GM23338 (cell line): Measurements from ENCODE around the gene ERP27. TPM values are rescaled to one million over a fixed set of nuclear protein-coding genes. Genes with fewer than 3 reads are reported as not detected.

Source experiments
- ATAC-seq: fragments of 200-7000 bp; cut with Tn5 transposase; 3 replicates; pipeline ENCODE4 v1.9.1; 2020
- DNase-seq: peaks from one replicate; pipeline ENCODE4 v3.0.0-alpha.2; 2015; ENCODE audit warnings: low spot score
- H2AFZ ChIP-seq: fragments of 200-600 bp; sonication (generic); 2 replicates; pipeline ENCODE4 v1.8.0; 2016; ENCODE audit warnings: antibody characterized with exemption, mild to moderate bottlenecking, moderate library complexity
- H3F3A ChIP-seq: fragments of 200-600 bp; sonication (generic); replicated peaks from 2 replicates; pipeline ENCODE4 v1.8.0; 2017; ENCODE audit warnings: antibody characterized with exemption, mixed run types, low read depth
- H3K27ac ChIP-seq: fragments of 200-600 bp; sonication (generic); 2 replicates; pipeline ENCODE4 v1.6.1; 2016; ENCODE audit warnings: low read depth
- H3K27me3 ChIP-seq: fragments of 200-600 bp; sonication (generic); 2 replicates; pipeline ENCODE4 v1.8.0; 2016; ENCODE audit warnings: mild to moderate bottlenecking, mixed run types, moderate library complexity; ENCODE audit not compliant: insufficient read depth
- H3K36me3 ChIP-seq: fragments of 200-600 bp; sonication (generic); 2 replicates; pipeline ENCODE4 v1.8.0; 2016; ENCODE audit warnings: mild to moderate bottlenecking; ENCODE audit not compliant: insufficient read depth
- H3K4me1 ChIP-seq: fragments of 200-600 bp; sonication (generic); 2 replicates; pipeline ENCODE4 v1.8.0; 2016; ENCODE audit warnings: mild to moderate bottlenecking, moderate library complexity; ENCODE audit not compliant: insufficient read depth
- H3K4me2 ChIP-seq: fragments of 200-600 bp; sonication (generic); 2 replicates; pipeline ENCODE4 v1.7.1; 2017; ENCODE audit warnings: mixed run types
- H3K4me3 ChIP-seq: fragments of 200-600 bp; sonication (generic); 2 replicates; pipeline ENCODE4 v1.6.1; 2016; ENCODE audit warnings: mixed run types
- H3K79me2 ChIP-seq: fragments of 200-600 bp; sonication (generic); replicated peaks from 2 replicates; pipeline ENCODE4 v1.8.0; 2017; ENCODE audit warnings: mild to moderate bottlenecking; ENCODE audit not compliant: insufficient read depth
- H3K9me2 ChIP-seq: fragments of 200-600 bp; sonication (generic); 2 replicates; pipeline ENCODE4 v1.8.0; 2017; ENCODE audit not compliant: insufficient read depth
- H4K20me1 ChIP-seq: fragments of 200-600 bp; sonication (generic); replicated peaks from 2 replicates; pipeline ENCODE4 v1.8.0; 2017; ENCODE audit warnings: mild to moderate bottlenecking; ENCODE audit not compliant: insufficient read depth
- H3K27ac Mint-ChIP-seq: 2 replicates; pipeline ENCODE4 v1.8.0; 2020; ENCODE audit warnings: inconsistent platforms, mild to moderate bottlenecking, moderate library complexity, mixed read lengths
- H3K27me3 Mint-ChIP-seq: 3 replicates; pipeline ENCODE4 v1.8.0; 2022; ENCODE audit warnings: low read depth, mild to moderate bottlenecking, moderate library complexity, mixed read lengths, inconsistent platforms; ENCODE audit not compliant: insufficient read depth, poor library complexity
- H3K36me3 Mint-ChIP-seq: 3 replicates; pipeline ENCODE4 v1.8.0; 2021; ENCODE audit warnings: low read depth, mild to moderate bottlenecking, inconsistent platforms, moderate library complexity, mixed read lengths
- H3K4me1 Mint-ChIP-seq: 3 replicates; pipeline ENCODE4 v1.8.0; 2020; ENCODE audit warnings: mild to moderate bottlenecking, inconsistent platforms, mixed read lengths
- H3K4me3 Mint-ChIP-seq: 3 replicates; pipeline ENCODE4 v1.8.0; 2021; ENCODE audit warnings: moderate library complexity, mild to moderate bottlenecking, inconsistent platforms, mixed read lengths
- H3K9me3 Mint-ChIP-seq: 3 replicates; pipeline ENCODE4 v1.8.0; 2020; ENCODE audit warnings: moderate library complexity, mild to moderate bottlenecking, inconsistent platforms, mixed read lengths
- CREB1 ChIP-seq: fragments of 250-450 bp; sonication (Bioruptor Pico); IDR thresholded peaks from 2 replicates; pipeline ENCODE4 v1.5.0; 2020; ENCODE audit warnings: low read depth, mild to moderate bottlenecking, moderate library complexity
- ETS1 ChIP-seq: IDR thresholded peaks from 2 replicates; pipeline ENCODE4 v1.6.1; 2016; ENCODE audit warnings: antibody characterized with exemption
- EZH2phosphoT487 ChIP-seq: fragments of 200-600 bp; sonication (generic); IDR thresholded peaks from one replicate; pipeline ENCODE4 v1.8.1; 2018; ENCODE audit warnings: antibody characterized with exemption; ENCODE audit not compliant: unreplicated experiment
- JUNB ChIP-seq: IDR thresholded peaks from one replicate; pipeline ENCODE4 v1.6.1; 2016; ENCODE audit warnings: antibody characterized with exemption; ENCODE audit not compliant: unreplicated experiment
- NANOG ChIP-seq: IDR thresholded peaks from 2 replicates; pipeline ENCODE4 v1.6.1; 2016; ENCODE audit warnings: antibody characterized with exemption, borderline replicate concordance
- REST ChIP-seq: IDR thresholded peaks from one replicate; pipeline ENCODE4 v1.6.1; 2018; ENCODE audit warnings: antibody characterized with exemption; ENCODE audit not compliant: unreplicated experiment
- ZNF114 ChIP-seq: fragments of 250-450 bp; sonication (Bioruptor Pico); IDR thresholded peaks from 2 replicates; pipeline ENCODE4 v1.5.0; 2020; ENCODE audit warnings: mild to moderate bottlenecking, moderate library complexity
- ZNF331 ChIP-seq: fragments of 250-450 bp; sonication (Bioruptor Pico); IDR thresholded peaks from 2 replicates; pipeline ENCODE4 v1.5.0; 2020; ENCODE audit warnings: low read depth, mild to moderate bottlenecking, moderate library complexity
- ZNF462 ChIP-seq: fragments of 250-450 bp; sonication (Bioruptor Pico); IDR thresholded peaks from 2 replicates; pipeline ENCODE4 v1.5.0; 2020; ENCODE audit warnings: mild to moderate bottlenecking, moderate library complexity
- polyA plus RNA-seq: library from polyadenylated mRNA; unstranded; fragments of >200 nt; fragmentation: Nextera tagmentation; extraction: Ambion mirVana; gene quantifications from 2 replicates; pipeline ENCODE4 v1.2.1, GENCODE V29; 2016
- total RNA-seq: library from RNA; depleted of rRNA; stranded (reverse); fragments of >200 nt; shearing (Covaris generic); gene quantifications from 2 replicates; pipeline ENCODE4 v1.2.3, GENCODE V29; 2014

ERP27 gene
- total and polyA plus RNA-seq, 2 experiments from 2014 or later = not detected

GRCh38 chr12:14965221-14965620 lies 26.9 kb upstream of the ERP27 start:
- no peak for TF ChIP-seq ZNF462 (CRISPR knock-in tag)
- TF ChIP-seq EZH2phosphoT487 = no peak
- TF ChIP-seq JUNB = no peak
- TF ChIP-seq CREB1 = no peak
- TF ChIP-seq NANOG = no peak
- no peak for TF ChIP-seq ZNF331 (CRISPR knock-in tag)
- no peak for TF ChIP-seq ETS1
- no peak for TF ChIP-seq REST
- no peak for TF ChIP-seq ZNF114 (CRISPR knock-in tag)
- no peaks in the 10 kb centered on the region for H3F3A ChIP-seq
- H3K79me2 ChIP-seq = no peaks in the 10 kb centered on the region
- no peaks in the 10 kb centered on the region for H4K20me1 ChIP-seq
- H3K4me1 ChIP-seq = no peaks in the 10 kb centered on the region
- no peaks in the 10 kb centered on the region for H3K27me3 Mint-ChIP-seq
- no peaks in the 10 kb centered on the region for H3K36me3 ChIP-seq
- H3K27ac ChIP-seq = no peak overlapping the region
- H3K4me3 Mint-ChIP-seq = no peak overlapping the region
- peaks cover 10% of the 10 kb centered on the region for H3K4me1 Mint-ChIP-seq
- DNase-seq (no peak), ATAC-seq (no peak)
- no peak overlapping the region for H3K4me3 ChIP-seq
- H3K27ac Mint-ChIP-seq = no peak overlapping the region
- H3K4me2 ChIP-seq = no peak overlapping the region
- H2AFZ ChIP-seq = no peak overlapping the region
- no peaks in the 10 kb centered on the region; the same call in 1 of the 2 replicates for H3K9me2 ChIP-seq
- no peaks in the 10 kb centered on the region for H3K9me3 Mint-ChIP-seq
- no peaks in the 10 kb centered on the region for H3K27me3 ChIP-seq
- no peaks in the 10 kb centered on the region for H3K36me3 Mint-ChIP-seq
